Measurements from ENCODE around the gene RAB40A. TPM values are rescaled to one million over a fixed set of nuclear protein-coding genes. Genes with fewer than 3 reads are reported as not detected.

Gene RAB40A
- total RNA-seq, 1 donor from 2014 or later, result 0.98 TPM

DNA sequence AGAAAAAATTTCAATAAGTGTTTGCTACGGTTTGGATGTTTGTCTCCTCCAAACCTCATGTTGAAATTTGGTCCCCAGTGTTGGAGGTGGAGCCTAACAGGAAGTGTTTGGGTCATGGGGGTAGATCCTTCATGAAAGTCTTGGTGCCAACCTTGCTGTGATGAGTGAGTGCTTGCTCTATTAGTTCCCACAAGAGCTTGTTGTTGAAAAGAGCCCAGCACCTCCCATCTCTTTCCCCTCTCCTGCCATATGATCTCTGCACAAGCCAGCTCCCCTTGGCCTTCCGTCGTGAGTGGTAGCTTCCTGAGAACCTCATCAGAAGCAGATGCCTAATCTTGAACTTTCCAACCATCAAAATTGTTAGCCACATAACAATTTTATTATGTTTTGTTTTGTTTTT is 10.3 kb upstream of the RAB40A start:
- Histone ChIP-seq H3K9me3 (no peaks in the 10 kb centered on the region), H3K27ac (no peak overlapping the region), H3K27me3 (no peaks in the 10 kb centered on the region), H3K4me3 (no peak overlapping the region), H3K36me3 (no peaks in the 10 kb centered on the region), H3K4me1 (no peaks in the 10 kb centered on the region)
- intact Hi-C loops (cut with DNase I), result no loop called here
- TF ChIP-seq POLR2AphosphoS5 (IDR thresholded peaks at IDR 0.05; ENCODE audit: insufficient read depth in 1 of 2, low read depth in 1 of 2), result no peak
- no peak for TF ChIP-seq POLR2A (IDR thresholded peaks at IDR 0.05)
- TF ChIP-seq, protein P1, sequence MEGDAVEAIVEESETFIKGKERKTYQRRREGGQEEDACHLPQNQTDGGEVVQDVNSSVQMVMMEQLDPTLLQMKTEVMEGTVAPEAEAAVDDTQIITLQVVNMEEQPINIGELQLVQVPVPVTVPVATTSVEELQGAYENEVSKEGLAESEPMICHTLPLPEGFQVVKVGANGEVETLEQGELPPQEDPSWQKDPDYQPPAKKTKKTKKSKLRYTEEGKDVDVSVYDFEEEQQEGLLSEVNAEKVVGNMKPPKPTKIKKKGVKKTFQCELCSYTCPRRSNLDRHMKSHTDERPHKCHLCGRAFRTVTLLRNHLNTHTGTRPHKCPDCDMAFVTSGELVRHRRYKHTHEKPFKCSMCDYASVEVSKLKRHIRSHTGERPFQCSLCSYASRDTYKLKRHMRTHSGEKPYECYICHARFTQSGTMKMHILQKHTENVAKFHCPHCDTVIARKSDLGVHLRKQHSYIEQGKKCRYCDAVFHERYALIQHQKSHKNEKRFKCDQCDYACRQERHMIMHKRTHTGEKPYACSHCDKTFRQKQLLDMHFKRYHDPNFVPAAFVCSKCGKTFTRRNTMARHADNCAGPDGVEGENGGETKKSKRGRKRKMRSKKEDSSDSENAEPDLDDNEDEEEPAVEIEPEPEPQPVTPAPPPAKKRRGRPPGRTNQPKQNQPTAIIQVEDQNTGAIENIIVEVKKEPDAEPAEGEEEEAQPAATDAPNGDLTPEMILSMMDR (IDR thresholded peaks at IDR 0.05), result no peak
- DNase-seq (ENCODE audit: extremely low spot score in 2 of 2), result no peak

DNA sequence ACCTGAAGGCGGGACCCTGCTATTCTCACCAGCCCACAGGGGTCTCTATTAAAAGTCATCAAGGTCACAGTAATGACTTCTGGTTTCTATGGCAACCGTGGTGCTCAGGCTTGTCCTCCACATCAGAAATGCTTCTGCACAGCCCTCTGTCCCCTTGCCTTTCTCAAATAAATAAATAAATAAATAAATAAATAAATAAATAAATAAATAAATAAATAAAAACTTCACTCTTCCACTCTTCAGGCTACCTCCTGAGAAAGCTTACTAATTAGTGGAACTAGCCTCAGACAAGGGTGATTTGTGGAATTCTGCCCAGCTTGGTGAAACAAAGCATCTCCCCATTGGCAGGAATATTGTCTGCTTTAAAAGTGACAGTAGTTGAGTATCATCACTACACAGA is 5.5 kb upstream of the RAB40A start:
- Histone ChIP-seq H3K4me3 (no peak overlapping the region), H3K27ac (no peak overlapping the region), H3K27me3 (peaks cover 4% of the 10 kb centered on the region), H3K36me3 (no peaks in the 10 kb centered on the region), H3K9me3 (no peaks in the 10 kb centered on the region), H3K4me1 (no peaks in the 10 kb centered on the region)
- intact Hi-C loops (cut with DNase I), result no loop called here
- TF ChIP-seq POLR2A (IDR thresholded peaks at IDR 0.05), result no peak
- TF ChIP-seq, protein P1 (IDR thresholded peaks at IDR 0.05), result no peak
- no peak for TF ChIP-seq POLR2AphosphoS5 (IDR thresholded peaks at IDR 0.05; ENCODE audit: insufficient read depth in 1 of 2, low read depth in 1 of 2)
- no peak for DNase-seq (ENCODE audit: extremely low spot score in 2 of 2)

DNA sequence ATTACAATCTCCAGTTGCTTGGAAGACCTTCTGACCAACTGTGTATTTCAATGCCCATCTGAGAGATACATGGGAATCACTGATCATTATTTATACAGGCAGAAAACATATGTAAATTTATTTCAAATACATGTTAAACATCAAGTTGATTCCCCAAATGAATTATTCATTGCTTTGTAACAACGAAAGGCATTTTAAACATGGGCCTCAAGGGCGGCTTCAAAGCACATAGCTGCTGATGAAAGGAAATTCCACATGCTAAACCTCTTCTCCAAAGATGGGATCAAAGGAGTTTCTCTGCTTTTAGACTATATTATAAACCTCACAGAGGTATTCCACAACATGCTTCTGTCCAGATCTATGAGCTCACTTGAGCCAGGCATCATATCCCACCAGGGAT is 4.3 kb upstream of the RAB40A start:
- DNase-seq (ENCODE audit: extremely low spot score in 2 of 2), result no peak
- H3K4me3 ChIP-seq, result no peak overlapping the region
- no peaks in the 10 kb centered on the region for H3K36me3 ChIP-seq
- peaks cover 4% of the 10 kb centered on the region for H3K27me3 ChIP-seq
- H3K4me1 ChIP-seq, result no peaks in the 10 kb centered on the region
- no peak for TF ChIP-seq POLR2A (IDR thresholded peaks at IDR 0.05)
- TF ChIP-seq, protein P1 (IDR thresholded peaks at IDR 0.05), result no peak
- TF ChIP-seq POLR2AphosphoS5 (IDR thresholded peaks at IDR 0.05; ENCODE audit: insufficient read depth in 1 of 2, low read depth in 1 of 2), result no peak
- no peak overlapping the region for H3K27ac ChIP-seq
- intact Hi-C loops (cut with DNase I), result no loop called here
- no peaks in the 10 kb centered on the region for H3K9me3 ChIP-seq

DNA sequence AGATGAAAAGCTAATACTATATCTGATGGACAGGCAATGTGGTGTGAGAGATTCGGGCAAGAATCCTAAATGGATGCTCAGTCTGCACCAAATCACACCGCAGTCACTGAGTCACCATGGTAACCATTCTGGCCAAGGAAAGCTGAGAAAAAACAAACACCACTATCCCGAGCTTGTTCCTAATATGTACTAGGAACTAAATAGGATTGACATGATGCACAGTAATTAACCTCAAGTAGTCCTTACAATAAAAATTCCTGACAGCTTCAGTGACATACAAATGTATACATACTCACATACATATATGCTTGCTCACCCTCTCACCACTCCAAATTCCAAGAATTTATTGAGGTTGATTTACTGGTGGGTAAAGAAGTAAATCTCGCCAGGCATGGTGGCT is 1.1 kb upstream of the RAB40A start:
- TF ChIP-seq, protein P1 (IDR thresholded peaks at IDR 0.05), result no peak
- no peak for TF ChIP-seq POLR2A (IDR thresholded peaks at IDR 0.05)
- TF ChIP-seq POLR2AphosphoS5 (IDR thresholded peaks at IDR 0.05; ENCODE audit: insufficient read depth in 1 of 2, low read depth in 1 of 2), result no peak
- DNase-seq (ENCODE audit: extremely low spot score in 2 of 2), result no peak
- H3K36me3 ChIP-seq, result no peaks in the 10 kb centered on the region
- no peak overlapping the region for H3K27ac ChIP-seq
- H3K9me3 ChIP-seq, result no peaks in the 10 kb centered on the region
- H3K4me1 ChIP-seq, result no peaks in the 10 kb centered on the region
- peaks cover 4% of the 10 kb centered on the region for H3K27me3 ChIP-seq
- intact Hi-C loops (cut with DNase I), result no loop called here
- H3K4me3 ChIP-seq, result no peak overlapping the region

DNA sequence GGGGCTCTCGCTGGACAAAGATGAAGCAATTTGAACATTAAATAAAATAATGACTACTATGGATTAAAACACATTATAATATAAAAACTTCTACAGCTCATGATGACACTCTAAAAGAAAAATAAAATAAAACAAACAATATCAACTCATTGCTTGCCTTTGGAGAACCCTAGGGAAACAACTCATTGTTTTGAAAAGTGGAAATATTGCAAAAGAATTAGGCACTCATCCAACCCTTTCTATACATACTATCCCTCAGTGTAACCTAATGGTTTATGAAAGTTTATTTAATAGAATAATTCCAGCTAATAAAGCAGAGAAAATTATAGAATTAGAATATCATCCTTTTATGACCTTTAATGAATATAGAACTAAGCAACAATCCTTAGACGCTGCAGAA is 718 bp downstream of the RAB40A start:
- Histone ChIP-seq H3K27ac (no peak overlapping the region), H3K27me3 (peaks cover 4% of the 10 kb centered on the region), H3K9me3 (no peaks in the 10 kb centered on the region), H3K4me3 (no peak overlapping the region), H3K36me3 (no peaks in the 10 kb centered on the region), H3K4me1 (no peaks in the 10 kb centered on the region)
- DNase-seq (ENCODE audit: extremely low spot score in 2 of 2), result no peak
- intact Hi-C loops (cut with DNase I), result no loop called here
- TF ChIP-seq POLR2AphosphoS5 (IDR thresholded peaks at IDR 0.05; ENCODE audit: insufficient read depth in 1 of 2, low read depth in 1 of 2), result no peak
- TF ChIP-seq, protein P1 (IDR thresholded peaks at IDR 0.05), result no peak
- no peak for TF ChIP-seq POLR2A (IDR thresholded peaks at IDR 0.05)

All from vagina (tissue), 2 donors.